MM.1S (cell line): Measurements from ENCODE around the gene RIMKLA.

Experiments used
- DNase-seq: peaks from one replicate; pipeline ENCODE4 v3.0.0-alpha.2; 2015
- H2AFZ ChIP-seq: fragments of 300-600 bp; sonication (generic); 2 replicates; pipeline ENCODE4 v1.6.0; 2016; ENCODE audit warnings: antibody characterized with exemption, low read length
- H3F3A ChIP-seq: fragments of 300-600 bp; sonication (generic); 2 replicates; pipeline ENCODE4 v1.6.1; 2016; ENCODE audit warnings: mild to moderate bottlenecking, antibody characterized with exemption, low read length, moderate library complexity, mixed read lengths; ENCODE audit not compliant: insufficient read depth
- H3K27ac ChIP-seq: fragments of 300-600 bp; sonication (generic); 2 replicates; pipeline ENCODE4 v1.5.1; 2016; ENCODE audit warnings: mild to moderate bottlenecking, low read length
- H3K27me3 ChIP-seq: fragments of 300-600 bp; sonication (generic); replicated peaks from 2 replicates; pipeline ENCODE4 v1.6.0; 2016; ENCODE audit warnings: low read length; ENCODE audit not compliant: insufficient read depth
- H3K36me3 ChIP-seq: fragments of 300-600 bp; sonication (generic); replicated peaks from 2 replicates; pipeline ENCODE4 v1.6.1; 2016; ENCODE audit warnings: mild to moderate bottlenecking, low read length, mixed read lengths; ENCODE audit not compliant: insufficient read depth
- H3K4me1 ChIP-seq: fragments of 300-600 bp; sonication (generic); 2 replicates; pipeline ENCODE4 v1.6.1; 2016; ENCODE audit warnings: low read length, mixed read lengths
- H3K4me2 ChIP-seq: fragments of 300-600 bp; sonication (generic); 2 replicates; pipeline ENCODE4 v1.6.0; 2016; ENCODE audit warnings: low read depth, low read length
- H3K4me3 ChIP-seq: fragments of 300-600 bp; sonication (generic); 2 replicates; pipeline ENCODE4 v1.5.1; 2016; ENCODE audit warnings: low read length, mixed read lengths
- H3K79me2 ChIP-seq: fragments of 300-600 bp; sonication (generic); 2 replicates; pipeline ENCODE4 v1.6.1; 2016; ENCODE audit warnings: mixed run types, low read length, mixed read lengths
- H3K9ac ChIP-seq: fragments of 300-600 bp; sonication (generic); 2 replicates; pipeline ENCODE4 v1.6.1; 2016; ENCODE audit warnings: low read length, mixed read lengths
- H3K9me2 ChIP-seq: fragments of 300-600 bp; sonication (generic); replicated peaks from 2 replicates; pipeline ENCODE4 v1.6.1; 2016; ENCODE audit warnings: mild to moderate bottlenecking, low read length, mixed read lengths; ENCODE audit not compliant: insufficient read depth
- H3K9me3 ChIP-seq: fragments of 300-600 bp; sonication (generic); replicated peaks from 2 replicates; pipeline ENCODE4 v1.6.1; 2016; ENCODE audit warnings: mild to moderate bottlenecking, low read length, mixed read lengths; ENCODE audit not compliant: insufficient read depth
- H4K20me1 ChIP-seq: fragments of 300-600 bp; sonication (generic); 2 replicates; pipeline ENCODE4 v1.6.1; 2016; ENCODE audit warnings: mild to moderate bottlenecking, low read length, moderate library complexity, mixed read lengths; ENCODE audit not compliant: insufficient read depth
- CTCF ChIP-seq: fragments of 300-600 bp; sonication (generic); IDR thresholded peaks from 2 replicates; pipeline ENCODE4 v1.5.1; 2016; ENCODE audit warnings: antibody characterized with exemption, low read length, mixed read lengths
- EZH2 ChIP-seq: fragments of 300-600 bp; sonication (generic); optimal IDR thresholded peaks from 2 replicates; pipeline ENCODE3; 2017; ENCODE audit warnings: low read depth, mild to moderate bottlenecking, antibody characterized with exemption, low read length, mixed read lengths
- EZH2phosphoT487 ChIP-seq: fragments of 300-600 bp; sonication (generic); IDR thresholded peaks from 2 replicates; pipeline ENCODE4 v1.6.1; 2018; ENCODE audit warnings: antibody characterized with exemption, low read length

The RIMKLA gene

GRCh38 chr1:42454403-42454802 is 73.8 kb downstream of the RIMKLA start:
- H3K36me3 ChIP-seq = no peaks in the 10 kb centered on the region
- TF ChIP-seq EZH2phosphoT487 (no peak), EZH2 (no peak), CTCF (no peak)
- no peaks in the 10 kb centered on the region for H3K9me3 ChIP-seq
- H3K79me2 ChIP-seq = peaks cover 16% of the 10 kb centered on the region
- no peaks in the 10 kb centered on the region for H3K27me3 ChIP-seq
- no peak for DNase-seq
- peaks cover 9% of the 10 kb centered on the region for H3K4me1 ChIP-seq
- no peak overlapping the region for H3K27ac ChIP-seq
- no peak overlapping the region for H3K4me2 ChIP-seq
- H3F3A ChIP-seq = peaks cover 7% of the 10 kb centered on the region; the same call in 1 of the 2 replicates
- no peak overlapping the region for H3K4me3 ChIP-seq
- no peaks in the 10 kb centered on the region for H3K9me2 ChIP-seq
- H2AFZ ChIP-seq = no peak overlapping the region
- no peak overlapping the region for H3K9ac ChIP-seq
- H4K20me1 ChIP-seq = no peaks in the 10 kb centered on the region

GRCh38 chr1:42456010-42456753 is 75.6 kb downstream of the RIMKLA start, which contains the start of the genes PPCS and ZMYND12:
PPCS (plus strand) TSS chr1:42456543; CDS start chr1:42456566, 23 bp downstream.
ZMYND12 (minus strand) TSS chr1:42456022; CDS start chr1:42455997, 25 bp downstream.
- no peak for TF ChIP-seq EZH2phosphoT487
- no peak for TF ChIP-seq CTCF
- TF ChIP-seq EZH2 = no peak
- Histone ChIP-seq H3K27ac (peak within 1 kb of the TSS; percentile 84), H3K9me2 (no peaks in the 10 kb centered on the region), H3K79me2 (peaks cover 16% of the 10 kb centered on the region), H2AFZ (peak within 1 kb of the TSS; percentile 100), H3K36me3 (no peaks in the 10 kb centered on the region), H3K27me3 (no peaks in the 10 kb centered on the region), H4K20me1 (no peaks in the 10 kb centered on the region), H3K9ac (peak within 1 kb of the TSS; percentile 95), H3K4me1 (peaks cover 9% of the 10 kb centered on the region), H3K4me2 (peak within 1 kb of the TSS; percentile 99), H3F3A (peaks cover 11% of the 10 kb centered on the region; the same call in 1 of the 2 replicates), H3K4me3 (peak within 1 kb of the TSS; percentile 89), H3K9me3 (no peaks in the 10 kb centered on the region)
- peak; percentile 92 for DNase-seq

- H3K9me2 ChIP-seq = no peaks in the 10 kb centered on the region
- H3K27me3 ChIP-seq = no peaks in the 10 kb centered on the region
- no peak for TF ChIP-seq EZH2
- H3K79me2 ChIP-seq = peaks cover 16% of the 10 kb centered on the region
- peak overlapping the region; percentile 89 for H3K4me3 ChIP-seq
- peak; percentile 81 for DNase-seq
- H2AFZ ChIP-seq = peak overlapping the region; percentile 100
- no peaks in the 10 kb centered on the region for H4K20me1 ChIP-seq
- peak overlapping the region; percentile 95 for H3K9ac ChIP-seq
- H3K4me1 ChIP-seq = peaks cover 9% of the 10 kb centered on the region
- H3K36me3 ChIP-seq = no peaks in the 10 kb centered on the region
- H3F3A ChIP-seq = peaks cover 14% of the 10 kb centered on the region; the same call in 1 of the 2 replicates
- H3K4me2 ChIP-seq = peak overlapping the region; percentile 99
- H3K27ac ChIP-seq = peak overlapping the region; percentile 84
- H3K9me3 ChIP-seq = no peaks in the 10 kb centered on the region
Measured at GRCh38 chr1:42456754-42457089, 76.1 kb downstream of the RIMKLA start.

- Histone ChIP-seq H3K9me2 (no peaks in the 10 kb centered on the region), H4K20me1 (no peaks in the 10 kb centered on the region), H3K27ac (no peak overlapping the region), H3K36me3 (no peaks in the 10 kb centered on the region), H3K4me3 (no peak overlapping the region), H3K9me3 (no peaks in the 10 kb centered on the region), H3K4me1 (peaks cover 5% of the 10 kb centered on the region), H3K4me2 (no peak overlapping the region), H3K27me3 (no peaks in the 10 kb centered on the region), H3K9ac (no peak overlapping the region), H2AFZ (no peak overlapping the region), H3K79me2 (peaks cover 16% of the 10 kb centered on the region), H3F3A (peaks cover 24% of the 10 kb centered on the region; the same call in 1 of the 2 replicates)
- TF ChIP-seq CTCF (no peak), EZH2 (no peak), EZH2phosphoT487 (no peak)
- no peak for DNase-seq
Measured at GRCh38 chr1:42461196-42461595, 80.6 kb downstream of the RIMKLA start.
